ENCODE measurements around the gene CDH4. TPM values are rescaled to one million over a fixed set of nuclear protein-coding genes. Genes with fewer than 3 reads are reported as not detected.
A peak's percentile ranks its signal among the peaks of the same experiment; 100 is the strongest.
"Not testable (repeated sequence)": the region's sequence is repeated elsewhere in the genome, so short reads cannot be mapped to it uniquely, and the experiment has no call there.

Gene CDH4
- total RNA-seq, 2 donors from 2014 or later, result not detected

DNA sequence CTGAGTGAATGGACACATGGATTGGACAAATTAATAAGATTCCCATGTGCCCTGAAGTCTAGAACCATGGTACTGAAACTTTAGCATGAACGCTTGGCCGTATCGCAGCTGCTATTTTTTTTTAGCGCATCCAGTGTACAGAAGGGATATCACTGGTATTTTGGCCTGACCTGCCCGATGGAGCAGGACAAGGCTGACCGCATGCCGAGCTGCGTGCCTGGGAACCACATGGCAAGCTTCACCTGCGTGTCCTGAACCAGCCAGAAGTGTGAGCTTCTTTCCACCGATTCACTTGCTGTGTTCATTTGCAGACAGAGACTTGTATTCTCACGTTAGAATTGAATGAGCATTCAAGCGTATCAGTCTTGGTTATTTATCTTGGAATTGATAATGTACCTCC lies 145.7 kb downstream of the CDH4 start:
- Mint-ChIP-seq H3K4me3 (no peak overlapping the region), H3K27ac (no peak overlapping the region), H3K27me3 (no peaks in the 10 kb centered on the region), H3K36me3 (no peaks in the 10 kb centered on the region), H3K9me3 (no peaks in the 10 kb centered on the region), H3K4me1 (ENCODE audit: low read depth in 2 of 2) (no peaks in the 10 kb centered on the region)
- DNase-seq (ENCODE audit: low spot score) (no peak), ATAC-seq (no peak)

DNA sequence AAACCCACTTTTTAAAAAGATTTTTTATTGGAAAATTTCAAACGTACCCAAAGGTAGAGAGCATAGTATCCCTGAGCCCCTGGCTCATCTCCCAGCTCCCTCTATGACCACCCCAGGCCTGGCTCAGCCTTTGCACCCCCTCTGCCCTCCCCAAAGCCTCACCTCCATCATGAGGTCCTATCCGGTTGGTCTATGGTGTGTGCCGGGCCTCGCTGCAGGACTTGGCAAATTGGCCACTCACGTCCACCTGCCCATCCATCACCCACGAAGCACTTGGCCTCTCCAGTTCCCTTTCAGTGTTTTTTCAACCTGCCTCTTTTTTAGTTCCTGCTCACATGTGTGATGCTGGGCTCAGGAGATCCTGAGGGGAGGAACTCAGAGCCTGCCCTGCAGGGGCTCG lies 147.4 kb downstream of the CDH4 start:
- Mint-ChIP-seq H3K27me3 (no peaks in the 10 kb centered on the region), H3K4me1 (ENCODE audit: low read depth in 2 of 2) (no peaks in the 10 kb centered on the region), H3K9me3 (no peaks in the 10 kb centered on the region), H3K4me3 (no peak overlapping the region), H3K36me3 (no peaks in the 10 kb centered on the region), H3K27ac (no peak overlapping the region)
- no peak for ATAC-seq
- no peak for DNase-seq (ENCODE audit: low spot score)

DNA sequence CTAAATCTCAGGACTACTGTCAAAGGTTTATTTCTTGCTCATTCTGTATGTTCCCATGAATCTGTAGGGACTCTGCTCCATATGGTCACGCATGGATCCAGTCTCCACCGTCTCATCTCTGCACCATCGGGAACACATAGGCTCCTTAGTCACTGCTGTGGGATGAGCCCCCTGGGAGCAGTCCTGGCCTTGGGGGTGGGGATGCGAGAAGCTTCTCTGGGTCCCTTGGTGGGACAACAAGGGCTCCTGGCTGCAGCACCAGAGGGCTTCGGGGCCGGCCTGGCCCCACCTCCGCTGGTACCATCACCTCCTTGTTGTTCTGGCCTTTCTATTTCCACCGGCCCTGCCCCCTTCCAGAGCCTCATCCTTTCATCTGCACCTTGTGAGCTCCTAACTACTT lies 148.4 kb downstream of the CDH4 start:
- H3K27me3 Mint-ChIP-seq, result no peaks in the 10 kb centered on the region

DNA sequence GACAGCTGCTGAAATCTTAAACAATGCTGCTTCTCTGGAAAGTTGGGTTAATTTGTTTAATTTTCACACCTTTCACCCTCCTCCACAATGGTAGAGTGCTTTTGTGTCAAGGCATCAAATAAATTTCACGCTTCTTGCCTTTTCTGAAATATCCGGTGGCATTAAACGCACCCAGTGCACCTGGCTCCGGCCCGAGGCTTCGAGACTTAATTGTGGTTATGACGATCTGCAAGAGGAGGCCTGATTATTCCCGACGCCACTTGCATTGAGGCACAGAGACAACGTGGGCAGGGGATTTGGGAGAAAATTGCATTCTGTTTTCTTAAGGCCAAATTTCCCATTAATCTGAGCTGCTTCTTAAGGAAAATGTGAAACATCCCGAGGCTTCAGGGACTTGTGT lies 152.2 kb downstream of the CDH4 start:
- peaks cover 0 to 2% of the 10 kb centered on the region in 2 donors for H3K27me3 Mint-ChIP-seq
- no peaks in the 10 kb centered on the region for H3K4me1 Mint-ChIP-seq (ENCODE audit: low read depth in 2 of 2)
- no peaks in the 10 kb centered on the region for H3K36me3 Mint-ChIP-seq
- no peak for DNase-seq (ENCODE audit: low spot score)
- H3K9me3 Mint-ChIP-seq, result peaks cover 5% of the 10 kb centered on the region
- H3K27ac Mint-ChIP-seq, result no peak overlapping the region
- ATAC-seq, result no peak
- no peak overlapping the region for H3K4me3 Mint-ChIP-seq

More for the DNA sequence above, 148.4 kb downstream of the CDH4 start:
- no peak for DNase-seq (ENCODE audit: low spot score)
- Mint-ChIP-seq H3K9me3 (no peaks in the 10 kb centered on the region), H3K36me3 (no peaks in the 10 kb centered on the region), H3K27ac (no peak overlapping the region), H3K4me1 (ENCODE audit: low read depth in 2 of 2) (no peaks in the 10 kb centered on the region), H3K4me3 (no peak overlapping the region)
- no peak for ATAC-seq

DNA sequence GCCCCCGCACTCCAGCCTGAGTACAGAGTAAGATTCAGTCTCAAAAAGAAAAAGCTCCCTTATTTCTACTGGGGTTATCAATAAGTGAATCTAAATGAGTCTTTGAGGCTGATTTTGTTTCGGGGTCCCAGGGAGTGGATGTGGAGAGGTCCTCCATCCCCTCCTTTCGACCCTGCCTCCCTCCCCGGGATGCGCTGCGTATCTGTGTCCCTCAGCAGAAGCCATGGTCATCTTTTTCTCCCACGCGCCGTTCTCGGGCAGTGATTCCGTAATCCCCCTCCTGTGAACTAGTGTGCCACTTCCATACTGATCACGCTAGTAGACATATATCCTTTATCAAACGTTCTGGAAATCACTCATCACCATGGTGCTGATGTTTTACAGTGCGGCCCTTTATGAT lies 152.9 kb downstream of the CDH4 start:
- Mint-ChIP-seq H3K27ac (no peak overlapping the region), H3K4me3 (no peak overlapping the region), H3K9me3 (peaks cover 5% of the 10 kb centered on the region), H3K36me3 (no peaks in the 10 kb centered on the region), H3K27me3 (peaks cover 0 to 2% of the 10 kb centered on the region in 2 donors), H3K4me1 (ENCODE audit: low read depth in 2 of 2) (no peaks in the 10 kb centered on the region)
- DNase-seq (ENCODE audit: low spot score), result no peak
- no peak for ATAC-seq

DNA sequence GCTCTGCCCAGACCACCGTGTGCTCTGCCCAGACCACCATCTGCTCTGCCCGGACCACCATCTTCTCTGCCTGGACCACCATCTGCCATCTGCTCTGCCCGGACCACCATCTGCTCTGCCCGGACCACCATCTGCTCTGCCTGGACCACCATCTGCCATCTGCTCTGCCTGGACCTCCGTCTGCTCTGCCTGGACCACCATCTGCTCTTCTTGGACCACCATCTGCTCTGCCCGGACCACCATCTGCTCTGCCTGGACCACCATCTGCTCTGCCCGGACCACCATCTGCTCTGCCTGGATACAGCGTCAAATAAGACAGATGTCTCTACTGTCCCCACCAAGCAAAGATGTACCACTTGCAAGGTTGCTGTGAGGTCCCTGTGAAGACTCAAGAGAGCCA lies 154.7 kb downstream of the CDH4 start:
- DNase-seq (ENCODE audit: low spot score); H3K27me3 Mint-ChIP-seq; H3K4me1 Mint-ChIP-seq (ENCODE audit: low read depth in 2 of 2); H3K9me3 Mint-ChIP-seq; H3K36me3 Mint-ChIP-seq; H3K27ac Mint-ChIP-seq; H3K4me3 Mint-ChIP-seq; ATAC-seq: not testable (repeated sequence)

DNA sequence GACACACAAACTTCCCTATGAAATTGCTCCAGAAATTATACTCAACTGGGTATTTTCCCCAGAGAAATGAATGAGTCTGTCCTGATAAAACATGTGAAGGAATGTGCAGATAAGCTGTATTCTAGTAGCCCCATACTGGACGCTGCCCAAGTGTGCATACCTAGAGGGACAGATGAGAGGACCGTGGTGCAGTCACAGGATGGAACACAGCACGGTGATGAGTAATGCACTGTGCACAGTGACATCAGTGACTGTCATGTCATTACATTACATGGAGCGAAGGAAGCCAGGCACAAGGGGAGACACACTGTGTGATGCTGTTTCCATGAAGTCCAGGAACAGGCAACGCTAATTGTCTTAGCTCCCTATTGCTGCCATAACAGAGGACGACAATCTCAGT lies 155.5 kb downstream of the CDH4 start:
- ATAC-seq (no peak), DNase-seq (ENCODE audit: low spot score) (no peak)
- H3K36me3 Mint-ChIP-seq, result no peaks in the 10 kb centered on the region
- no peak overlapping the region for H3K4me3 Mint-ChIP-seq
- no peak overlapping the region for H3K27ac Mint-ChIP-seq
- peaks cover 0 to 2% of the 10 kb centered on the region in 2 donors for H3K27me3 Mint-ChIP-seq
- peaks cover 5% of the 10 kb centered on the region for H3K9me3 Mint-ChIP-seq
- no peaks in the 10 kb centered on the region for H3K4me1 Mint-ChIP-seq (ENCODE audit: low read depth in 2 of 2)

DNA sequence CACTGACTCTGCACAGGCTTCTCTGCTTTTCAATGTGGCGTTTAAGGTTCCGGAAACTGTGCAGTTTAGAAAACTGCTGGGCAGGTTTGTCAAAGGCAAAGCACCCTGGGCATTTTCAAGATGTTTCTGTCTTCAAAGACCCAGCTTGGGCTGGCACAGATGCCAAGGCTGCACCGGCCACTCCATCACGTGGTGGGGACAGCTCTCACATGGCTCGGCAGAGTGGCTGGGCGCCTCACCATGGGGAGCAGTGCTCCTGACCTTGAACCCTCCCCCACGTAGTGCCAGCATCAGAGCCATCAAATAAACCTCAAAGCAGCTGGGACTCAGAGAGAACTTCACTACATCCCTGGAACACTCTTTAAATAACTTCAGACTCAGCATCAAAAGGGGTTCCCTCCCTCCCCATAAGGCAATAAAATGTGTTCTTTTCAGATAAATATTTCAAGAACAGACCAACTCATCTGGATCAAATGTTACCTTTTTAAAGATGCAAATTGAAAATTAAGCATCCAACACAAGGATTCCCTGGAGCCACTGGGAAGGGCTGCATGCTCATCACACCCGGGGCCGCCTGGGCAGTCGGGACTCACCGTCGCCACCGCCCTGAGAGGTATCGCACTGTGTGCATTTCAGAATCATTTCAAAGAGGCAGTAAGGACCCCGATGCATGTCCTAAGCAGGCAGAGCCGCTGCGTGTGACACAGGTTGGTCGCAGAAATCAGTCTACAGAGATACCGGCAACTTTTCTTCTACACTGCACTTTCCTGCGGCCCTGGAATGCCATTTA lies 157.1 kb downstream of the CDH4 start:
- Mint-ChIP-seq H3K9me3 (peaks cover 5% of the 10 kb centered on the region), H3K36me3 (no peaks in the 10 kb centered on the region), H3K4me3 (no peak overlapping the region), H3K4me1 (ENCODE audit: low read depth in 2 of 2) (no peaks in the 10 kb centered on the region), H3K27me3 (peaks cover 0 to 2% of the 10 kb centered on the region in 2 donors), H3K27ac (no peak overlapping the region)
- DNase-seq (ENCODE audit: low spot score) (no peak), ATAC-seq (no peak)

DNA sequence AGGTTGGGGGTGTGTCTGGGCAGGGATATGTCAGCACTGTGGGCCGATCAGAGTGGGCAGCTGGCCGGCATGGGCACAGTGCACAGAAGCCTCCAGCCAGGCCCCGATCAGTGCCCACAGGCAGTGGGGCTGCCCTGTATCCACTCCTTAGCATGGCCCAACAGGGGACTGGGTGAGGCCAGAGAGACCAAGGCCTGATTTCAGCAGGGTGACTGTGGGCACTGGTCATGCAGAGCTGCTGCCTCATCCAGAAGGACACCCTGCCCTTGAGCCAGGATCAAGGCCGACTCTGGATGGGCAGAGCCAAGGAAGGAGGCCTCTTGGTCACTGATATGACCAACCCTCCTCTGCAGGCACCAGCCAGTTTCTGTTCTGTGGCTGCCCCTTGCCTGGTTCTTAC lies 159.7 kb downstream of the CDH4 start:
- Mint-ChIP-seq H3K36me3 (no peaks in the 10 kb centered on the region), H3K27ac (no peak overlapping the region), H3K9me3 (peaks cover 3% of the 10 kb centered on the region), H3K4me1 (ENCODE audit: low read depth in 2 of 2) (no peaks in the 10 kb centered on the region), H3K27me3 (peaks cover 0 to 2% of the 10 kb centered on the region in 2 donors), H3K4me3 (no peak overlapping the region)
- DNase-seq (ENCODE audit: low spot score) (no peak), ATAC-seq (peak in 1 of 2 donors; percentile 46)

DNA sequence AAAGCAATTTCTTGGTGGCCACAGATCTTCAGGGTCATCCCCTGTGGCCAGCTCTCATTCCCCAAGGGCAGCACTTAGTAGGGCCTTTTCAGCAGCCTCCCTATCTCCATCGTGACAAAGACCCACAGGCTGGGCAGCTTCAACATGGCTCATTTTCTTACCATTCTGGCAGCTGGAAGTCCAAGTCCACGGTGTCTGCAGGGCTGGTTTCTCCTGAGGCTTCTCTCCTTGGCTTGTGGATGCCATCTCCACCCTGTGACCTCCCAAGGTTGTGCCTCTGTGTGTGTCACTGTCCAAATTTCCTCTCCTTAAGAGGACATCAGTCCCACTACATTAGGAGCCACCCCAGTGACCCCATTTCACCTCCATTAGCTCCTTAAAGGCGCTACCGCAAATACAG lies 161.7 kb downstream of the CDH4 start:
- H3K4me1 Mint-ChIP-seq (ENCODE audit: low read depth in 2 of 2), result no peaks in the 10 kb centered on the region
- no peaks in the 10 kb centered on the region for H3K9me3 Mint-ChIP-seq
- H3K27me3 Mint-ChIP-seq, result no peaks in the 10 kb centered on the region
- ATAC-seq, result no peak
- no peak overlapping the region for H3K27ac Mint-ChIP-seq
- no peak overlapping the region for H3K4me3 Mint-ChIP-seq
- H3K36me3 Mint-ChIP-seq, result no peaks in the 10 kb centered on the region
- DNase-seq (ENCODE audit: low spot score), result no peak

DNA sequence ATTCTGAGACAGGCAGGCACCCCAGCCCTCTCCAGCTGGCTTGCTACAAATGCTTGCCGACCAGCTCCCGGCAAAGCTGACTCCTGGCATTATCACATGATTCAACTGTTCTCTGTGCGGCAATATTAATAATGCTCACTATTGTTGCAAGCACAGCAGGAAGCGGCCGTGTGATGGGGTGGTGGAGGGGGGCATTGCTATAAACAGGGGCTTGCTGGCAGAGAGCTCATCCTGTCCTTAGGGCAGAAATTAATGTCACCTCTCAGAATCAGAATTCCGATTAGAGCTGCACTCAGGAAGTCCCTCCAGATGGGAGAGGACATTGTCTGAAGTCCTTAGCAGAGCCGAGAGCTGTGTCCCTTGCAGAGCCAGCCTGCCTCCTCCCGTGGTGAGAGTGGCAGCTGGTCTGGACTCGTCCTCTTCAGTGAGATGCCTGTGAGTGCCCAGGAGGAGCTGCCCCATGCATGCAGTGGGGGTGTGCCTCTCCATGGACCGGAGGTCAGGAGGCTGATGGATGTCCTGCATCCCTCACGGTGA lies 162.5 kb downstream of the CDH4 start:
- Mint-ChIP-seq H3K4me3 (no peak overlapping the region), H3K27me3 (no peaks in the 10 kb centered on the region), H3K27ac (no peak overlapping the region), H3K36me3 (no peaks in the 10 kb centered on the region), H3K4me1 (ENCODE audit: low read depth in 2 of 2) (no peaks in the 10 kb centered on the region), H3K9me3 (no peaks in the 10 kb centered on the region)
- DNase-seq (ENCODE audit: low spot score), result no peak
- ATAC-seq, result no peak

DNA sequence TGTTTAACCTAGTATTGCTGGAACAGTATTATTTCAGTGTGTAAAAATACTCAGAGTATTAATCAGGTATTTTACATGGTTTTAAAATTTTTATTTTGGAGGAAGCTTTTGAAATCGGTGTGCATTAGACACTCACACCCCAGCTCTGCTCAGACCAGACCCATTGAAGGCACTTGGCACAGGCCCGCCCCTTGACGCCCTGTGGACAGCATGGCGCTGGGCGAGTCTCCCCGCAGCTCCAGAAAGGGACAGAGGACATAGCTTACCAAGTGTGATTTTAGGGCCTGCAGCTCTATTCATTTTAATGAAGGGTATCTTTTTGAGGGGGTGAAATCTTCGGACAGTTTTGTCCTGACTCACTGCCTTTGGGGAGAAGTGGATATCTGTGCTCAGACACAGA lies 164.5 kb downstream of the CDH4 start:
- ATAC-seq (no peak), DNase-seq (ENCODE audit: low spot score) (no peak)
- Mint-ChIP-seq H3K27ac (no peak overlapping the region), H3K4me1 (ENCODE audit: low read depth in 2 of 2) (no peaks in the 10 kb centered on the region), H3K9me3 (no peaks in the 10 kb centered on the region), H3K27me3 (no peaks in the 10 kb centered on the region), H3K4me3 (no peak overlapping the region), H3K36me3 (no peaks in the 10 kb centered on the region)

DNA sequence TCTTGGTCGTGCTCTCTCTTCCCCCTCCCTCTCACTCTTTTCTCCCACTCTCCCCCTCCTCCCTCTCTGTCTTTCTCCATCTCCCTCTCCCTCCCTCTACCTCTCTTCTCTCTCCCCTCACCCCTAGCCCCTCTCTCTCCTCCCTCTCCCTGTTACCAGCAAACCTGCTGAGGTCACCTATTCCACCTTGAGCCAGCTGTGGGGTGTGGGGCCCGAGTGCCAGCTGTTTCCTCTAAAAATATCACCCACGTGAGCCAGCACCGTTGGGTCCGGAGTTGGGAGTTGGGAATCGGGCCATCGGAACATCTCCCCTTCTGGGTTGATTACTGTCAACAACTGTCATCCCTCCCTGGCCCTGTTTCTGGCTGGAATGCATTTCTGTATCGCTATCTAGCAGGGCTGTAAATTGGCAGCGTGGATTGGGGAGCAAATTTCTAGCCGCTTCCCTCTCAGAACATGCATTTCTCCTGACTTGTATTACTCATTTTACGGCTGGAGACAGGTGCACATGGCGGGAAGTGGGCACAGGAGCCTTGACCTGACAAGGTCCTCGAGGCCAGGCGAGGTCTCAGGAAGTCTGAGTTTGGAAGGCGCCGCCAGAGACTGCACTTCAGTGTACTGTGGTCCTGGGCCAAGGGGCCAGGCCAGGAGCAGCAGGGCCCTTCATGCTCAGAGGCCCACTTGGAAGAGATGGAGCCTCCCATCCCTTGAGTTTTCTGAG lies 165.3 kb downstream of the CDH4 start:
- ATAC-seq (no peak), DNase-seq (ENCODE audit: low spot score) (no peak)
- no peaks in the 10 kb centered on the region for H3K27me3 Mint-ChIP-seq
- no peak overlapping the region for H3K4me3 Mint-ChIP-seq
- no peak overlapping the region for H3K27ac Mint-ChIP-seq
- no peaks in the 10 kb centered on the region for H3K36me3 Mint-ChIP-seq
- no peaks in the 10 kb centered on the region for H3K4me1 Mint-ChIP-seq (ENCODE audit: low read depth in 2 of 2)
- no peaks in the 10 kb centered on the region for H3K9me3 Mint-ChIP-seq

DNA sequence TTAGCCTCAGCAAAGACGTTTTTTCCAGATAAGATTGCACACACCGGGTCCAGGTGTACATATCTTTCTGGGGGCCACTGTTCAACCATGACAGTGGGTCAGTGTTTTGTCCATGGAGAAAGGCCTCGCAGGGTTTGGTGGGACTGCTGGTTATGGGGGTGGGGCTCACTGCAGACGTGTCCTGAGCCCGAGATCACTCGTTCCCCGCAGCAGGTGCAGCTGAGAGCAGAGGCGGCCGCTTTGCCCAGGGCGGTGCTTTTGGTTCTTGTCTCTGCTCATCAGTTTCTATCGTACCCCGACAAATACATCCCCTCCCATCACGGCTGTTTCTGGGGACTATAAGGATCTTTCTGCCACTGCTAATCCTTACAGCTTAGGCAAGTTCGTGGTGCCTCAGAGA lies 166.9 kb downstream of the CDH4 start:
- H3K9me3 Mint-ChIP-seq, result no peaks in the 10 kb centered on the region
- no peak for DNase-seq (ENCODE audit: low spot score)
- H3K36me3 Mint-ChIP-seq, result no peaks in the 10 kb centered on the region
- no peak overlapping the region for H3K27ac Mint-ChIP-seq
- H3K27me3 Mint-ChIP-seq, result no peaks in the 10 kb centered on the region
- no peak overlapping the region for H3K4me3 Mint-ChIP-seq
- H3K4me1 Mint-ChIP-seq (ENCODE audit: low read depth in 2 of 2), result no peaks in the 10 kb centered on the region
- ATAC-seq, result no peak

Measured in natural killer cell treated with Interleukin-12 subunit alpha and Interleukin-12 subunit beta and Interleukin-15 and Interleukin-18, amount 100 ng/mL, for 72 hours (primary cell).